ENCODE results near the gene POLE4. TPM values are rescaled to one million over a fixed set of nuclear protein-coding genes. Genes with fewer than 3 reads are reported as not detected.

POLE4 gene
- total RNA-seq, 1 experiment from 2014 or later = 117 TPM

GRCh38 chr2:74925361-74925786, 33.1 kb upstream of the POLE4 start:
- no peak for TF ChIP-seq CTCF (IDR thresholded peaks at IDR 0.05; ENCODE audit: unreplicated experiment)
- intact Hi-C loops (cut with micrococcal nuclease) = no loop called here
- Mint-ChIP-seq H3K4me1 (ENCODE audit: insufficient read depth, unreplicated experiment) (no peaks in the 10 kb centered on the region), H3K27ac (ENCODE audit: low read depth, unreplicated experiment) (no peak overlapping the region), H3K9me3 (ENCODE audit: unreplicated experiment) (no peaks in the 10 kb centered on the region), H3K4me3 (ENCODE audit: unreplicated experiment) (no peak overlapping the region), H3K27me3 (ENCODE audit: insufficient read depth, unreplicated experiment) (no peaks in the 10 kb centered on the region), H3K36me3 (ENCODE audit: insufficient read depth, unreplicated experiment) (no peaks in the 10 kb centered on the region)
- ChIA-PET POLR2A (no interaction called here), CTCF (interaction anchor here (1.0 kb wide), 1 partner anchor 25 kb away, joined by 5 read pairs; no protein-coding TSS in a partner anchor)
- no peak for DNase-seq (ENCODE audit: unreplicated experiment)
- no TSS peak for BruUV-seq (replicated peaks)

- H3K27me3 Mint-ChIP-seq (ENCODE audit: insufficient read depth, unreplicated experiment) = no peaks in the 10 kb centered on the region
- no TSS peak for BruUV-seq (replicated peaks)
- POLR2A ChIA-PET = no interaction called here
- no peak overlapping the region for H3K4me3 Mint-ChIP-seq (ENCODE audit: unreplicated experiment)
- no peaks in the 10 kb centered on the region for H3K36me3 Mint-ChIP-seq (ENCODE audit: insufficient read depth, unreplicated experiment)
- CTCF ChIA-PET = interaction anchor here (0.6 to 1.1 kb wide), 3 partner anchors 15 to 444 kb away, joined by 3 to 4 read pairs (median 3); no protein-coding TSS in a partner anchor
- no peak for DNase-seq (ENCODE audit: unreplicated experiment)
- H3K27ac Mint-ChIP-seq (ENCODE audit: low read depth, unreplicated experiment) = no peak overlapping the region
- no peaks in the 10 kb centered on the region for H3K9me3 Mint-ChIP-seq (ENCODE audit: unreplicated experiment)
- intact Hi-C loops (cut with micrococcal nuclease) = no loop called here
- no peaks in the 10 kb centered on the region for H3K4me1 Mint-ChIP-seq (ENCODE audit: insufficient read depth, unreplicated experiment)
- no peak for TF ChIP-seq CTCF (IDR thresholded peaks at IDR 0.05; ENCODE audit: unreplicated experiment)
Measured at GRCh38 chr2:74927621-74928020, 30.8 kb upstream of the POLE4 start.

- intact Hi-C loops (cut with micrococcal nuclease) = no loop called here
- no TSS peak for BruUV-seq (replicated peaks)
- no peak for TF ChIP-seq CTCF (IDR thresholded peaks at IDR 0.05; ENCODE audit: unreplicated experiment)
- Mint-ChIP-seq H3K4me1 (ENCODE audit: insufficient read depth, unreplicated experiment) (no peaks in the 10 kb centered on the region), H3K27ac (ENCODE audit: low read depth, unreplicated experiment) (no peak overlapping the region), H3K4me3 (ENCODE audit: unreplicated experiment) (no peak overlapping the region), H3K9me3 (ENCODE audit: unreplicated experiment) (no peaks in the 10 kb centered on the region), H3K27me3 (ENCODE audit: insufficient read depth, unreplicated experiment) (no peaks in the 10 kb centered on the region), H3K36me3 (ENCODE audit: insufficient read depth, unreplicated experiment) (no peaks in the 10 kb centered on the region)
- POLR2A ChIA-PET = no interaction called here
- no peak for DNase-seq (ENCODE audit: unreplicated experiment)
- CTCF ChIA-PET = no interaction called here
Measured at GRCh38 chr2:74930811-74931486, 27.5 kb upstream of the POLE4 start.

GRCh38 chr2:74931940-74932339, 26.5 kb upstream of the POLE4 start:
- no peak overlapping the region for H3K27ac Mint-ChIP-seq (ENCODE audit: low read depth, unreplicated experiment)
- TF ChIP-seq CTCF (IDR thresholded peaks at IDR 0.05; ENCODE audit: unreplicated experiment) = no peak
- no peaks in the 10 kb centered on the region for H3K27me3 Mint-ChIP-seq (ENCODE audit: insufficient read depth, unreplicated experiment)
- DNase-seq (ENCODE audit: unreplicated experiment) = no peak
- no peak overlapping the region for H3K4me3 Mint-ChIP-seq (ENCODE audit: unreplicated experiment)
- no TSS peak for BruUV-seq (replicated peaks)
- H3K9me3 Mint-ChIP-seq (ENCODE audit: unreplicated experiment) = no peaks in the 10 kb centered on the region
- no peaks in the 10 kb centered on the region for H3K4me1 Mint-ChIP-seq (ENCODE audit: insufficient read depth, unreplicated experiment)
- intact Hi-C loops (cut with micrococcal nuclease) = no loop called here
- no peaks in the 10 kb centered on the region for H3K36me3 Mint-ChIP-seq (ENCODE audit: insufficient read depth, unreplicated experiment)
- ChIA-PET POLR2A (no interaction called here), CTCF (interaction anchor here (0.8 kb wide), 1 partner anchor 9 kb away, joined by 3 read pairs; no protein-coding TSS in a partner anchor)
